ENCODE results near the gene SCAMP5.

SCAMP5 gene

GRCh38 chr15:75050283-75050682, 54.9 kb downstream of the SCAMP5 start:
- DNase-seq, result no peak

DNA sequence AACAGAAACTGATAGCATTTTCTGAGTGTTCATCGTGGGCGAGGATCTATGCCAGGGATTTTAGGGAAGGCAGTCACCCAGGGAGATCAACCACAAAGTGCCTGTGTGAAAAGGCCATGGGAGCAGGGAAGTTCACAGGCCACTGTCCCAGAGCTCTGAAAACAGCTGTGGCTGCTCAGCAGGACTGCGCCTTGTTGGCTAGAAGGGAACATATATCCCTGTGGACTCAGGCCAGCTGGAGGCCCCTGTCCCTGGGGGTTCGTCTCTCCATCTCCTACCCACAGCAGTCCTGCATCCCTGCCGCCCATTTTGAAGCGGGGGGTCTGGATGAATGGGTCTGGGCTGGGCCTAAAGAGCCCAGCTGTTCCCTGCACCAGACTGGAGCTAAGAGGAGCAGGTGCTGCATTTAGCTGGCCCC, 55.8 kb downstream of the SCAMP5 start:
- no peak for DNase-seq

DNA sequence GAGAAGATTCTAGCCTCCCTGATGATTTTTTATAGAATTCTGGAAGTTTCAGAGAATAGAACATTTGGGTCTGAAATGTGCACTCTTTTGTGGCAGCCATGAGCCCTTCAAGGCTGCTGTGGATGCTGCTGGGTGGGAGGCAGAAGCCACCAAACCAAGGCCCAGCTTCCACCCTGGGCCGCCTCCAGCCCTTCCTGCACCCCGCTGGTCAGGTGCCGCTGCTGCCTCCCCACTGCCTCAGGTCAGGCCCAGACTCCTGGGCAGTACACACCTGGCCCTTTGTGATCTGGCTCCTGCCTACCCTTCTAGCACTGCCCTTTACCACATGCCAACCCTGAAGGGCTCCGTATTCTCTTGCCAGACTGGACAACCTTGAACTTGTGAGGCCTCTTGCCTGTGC, 56.3 kb downstream of the SCAMP5 start:
- DNase-seq, result no peak

- no peak for DNase-seq
These were observed 57.8 kb downstream of the SCAMP5 start for GRCh38 chr15:75052972-75053747.

DNA sequence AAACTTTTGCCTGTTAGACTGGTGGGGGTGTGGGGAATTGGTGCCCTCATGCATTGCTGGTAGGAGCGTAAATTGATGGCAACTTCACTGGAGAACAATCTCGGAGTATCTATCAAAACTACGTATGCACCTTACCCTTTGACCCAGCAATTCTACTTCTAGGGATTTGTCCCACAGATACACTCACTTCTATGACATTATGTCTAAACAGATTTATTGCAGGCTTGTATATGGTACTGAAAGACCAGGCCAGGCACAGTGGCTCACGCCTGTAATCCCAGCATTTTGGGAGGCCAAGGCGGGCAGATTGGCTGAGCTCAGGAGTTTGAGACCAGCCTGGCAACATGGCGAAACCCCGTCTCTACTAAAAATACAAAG, 58.4 kb downstream of the SCAMP5 start:
- no peak for DNase-seq

GRCh38 chr15:75054172-75054897, 59.0 kb downstream of the SCAMP5 start:
- DNase-seq, result peak; percentile 74

DNA sequence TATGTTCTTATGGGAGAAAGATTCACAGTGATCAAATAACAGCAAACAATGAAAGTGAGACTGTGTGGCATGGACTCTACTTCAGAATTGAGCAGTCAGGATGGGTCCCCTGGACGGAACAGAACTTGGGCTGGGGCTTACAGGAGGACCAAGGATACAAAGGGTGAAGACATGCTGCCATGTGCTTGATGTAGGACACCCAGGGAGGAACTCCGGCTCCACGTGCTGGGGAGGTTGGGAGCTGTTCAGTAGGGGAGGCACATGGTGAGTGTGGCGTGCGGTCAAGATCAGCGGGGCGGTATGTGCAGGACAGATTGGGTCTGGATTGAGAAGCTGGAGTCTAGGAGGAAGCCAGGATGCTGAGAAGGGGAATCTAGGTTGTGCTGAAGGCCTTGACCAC, 60.7 kb downstream of the SCAMP5 start:
- no peak for DNase-seq

DNA sequence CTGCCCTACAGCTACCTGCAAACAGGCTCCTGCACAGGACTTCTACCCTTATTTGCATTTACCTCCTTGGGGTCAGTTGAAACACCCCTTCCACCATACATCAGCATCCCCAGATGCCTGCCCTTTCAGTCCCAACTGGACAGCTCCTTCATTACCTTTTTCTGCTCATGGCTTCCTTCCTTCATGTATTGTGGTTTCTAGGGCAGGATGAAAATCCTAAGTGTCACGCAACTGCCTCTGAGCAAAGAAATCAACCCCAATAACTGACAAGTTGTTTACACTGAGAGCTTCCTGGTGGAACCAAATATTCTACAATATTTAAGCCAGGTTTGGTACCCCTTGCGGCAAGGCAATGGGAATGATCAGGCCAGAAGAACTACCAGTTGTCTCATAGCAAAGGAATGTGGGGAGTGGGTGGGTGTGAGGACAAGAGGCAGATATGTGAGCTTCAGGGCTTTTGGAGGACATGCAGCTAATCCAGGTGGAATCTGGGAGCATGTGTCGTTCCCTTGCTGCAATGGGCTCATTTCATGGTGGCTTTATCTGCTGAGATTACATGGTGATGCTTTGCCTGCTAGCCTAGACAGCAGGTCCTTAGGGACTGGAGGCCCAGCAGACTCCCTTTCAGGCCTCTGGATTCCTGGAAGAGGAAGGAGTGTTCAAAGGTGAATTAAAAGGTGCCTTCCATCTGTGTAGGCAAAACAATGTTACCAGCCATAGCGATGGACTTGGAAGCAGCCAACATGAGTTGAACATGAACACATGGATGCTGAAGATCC, 63.0 kb downstream of the SCAMP5 start:
- no peak for DNase-seq

DNA sequence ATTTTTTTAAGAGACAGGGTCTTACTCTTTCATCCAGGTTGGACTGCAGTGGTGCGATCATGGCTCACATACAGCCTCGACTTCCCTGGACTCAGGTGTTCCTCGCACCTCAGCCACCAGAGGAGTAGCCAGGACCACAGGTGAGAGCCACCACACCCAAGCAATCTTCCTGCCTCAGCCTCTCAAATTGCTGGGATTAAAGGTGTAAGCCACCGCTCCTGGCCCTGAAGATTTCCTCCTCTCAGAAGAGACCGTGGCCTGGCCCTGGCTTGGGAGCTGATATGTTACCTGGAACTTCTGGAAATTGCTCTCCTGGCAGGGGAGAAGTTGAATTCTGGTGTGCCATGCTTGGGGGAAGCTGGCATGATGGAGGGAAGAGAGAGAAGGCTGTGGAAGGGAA, 64.2 kb downstream of the SCAMP5 start:
- no peak for DNase-seq

DNA sequence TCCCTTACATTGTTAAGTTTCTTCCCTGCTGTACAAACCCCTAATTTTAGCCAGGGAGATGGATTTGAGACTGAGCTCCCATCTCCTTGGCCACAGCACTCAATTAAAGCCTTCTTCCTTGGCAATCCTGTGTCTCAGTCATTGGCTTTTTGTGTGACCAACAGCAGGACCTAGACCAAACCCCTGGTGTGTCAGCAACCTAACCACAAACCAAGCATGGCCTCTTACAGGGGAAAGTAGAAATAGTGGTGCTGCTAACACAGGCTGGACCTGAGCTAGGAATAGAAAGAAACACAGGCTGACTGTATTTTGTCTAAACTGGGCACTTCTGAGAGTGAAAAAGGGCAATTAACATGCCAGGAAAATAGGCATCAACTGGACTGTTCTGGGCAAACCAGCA, 65.9 kb downstream of the SCAMP5 start:
- peak; percentile 70 for DNase-seq

GRCh38 chr15:75062706-75063105, 67.3 kb downstream of the SCAMP5 start:
- no peak for DNase-seq

DNA sequence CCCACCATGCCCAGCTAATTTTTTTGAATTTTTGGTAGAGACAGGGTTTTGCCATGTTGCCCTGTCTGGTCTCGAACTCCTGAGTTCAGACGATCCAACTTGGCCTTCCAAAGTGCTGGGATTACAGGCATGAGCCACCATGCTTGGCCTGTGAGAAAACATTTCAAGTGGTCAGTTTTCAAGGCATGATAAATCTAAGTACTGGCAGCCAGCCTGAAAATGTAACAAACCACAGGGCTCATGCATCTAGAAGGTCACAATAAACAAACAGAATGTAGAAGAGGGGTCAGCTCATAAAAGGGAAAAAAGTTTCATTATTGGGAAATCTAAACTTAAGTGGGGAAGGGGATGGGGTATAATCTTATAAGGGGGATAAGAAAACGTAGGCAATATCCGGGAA, 68.0 kb downstream of the SCAMP5 start:
- DNase-seq, result no peak

DNA sequence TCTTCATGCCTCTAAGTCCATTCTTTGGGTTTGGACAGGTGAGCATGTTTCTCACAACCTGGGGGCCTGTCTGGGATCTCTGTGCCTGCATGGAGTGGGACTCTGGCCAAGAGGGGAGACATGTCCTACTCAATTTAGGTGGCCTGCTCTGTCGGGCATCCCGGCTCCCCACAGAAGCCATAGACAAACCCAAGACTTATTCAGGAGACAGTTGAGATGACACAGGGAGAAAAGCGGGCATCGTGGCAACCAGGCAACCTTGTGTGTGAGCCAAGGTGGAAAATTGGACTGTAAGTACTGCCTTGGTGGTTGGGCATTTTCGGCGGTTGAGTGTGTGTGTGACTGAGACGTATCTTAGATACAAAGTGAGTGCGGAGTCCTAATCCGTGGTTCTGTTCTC, 68.5 kb downstream of the SCAMP5 start:
- no peak for DNase-seq

GRCh38 chr15:75064846-75065245, 69.5 kb downstream of the SCAMP5 start:
- no peak for DNase-seq

GRCh38 chr15:75065467-75065850, 70.1 kb downstream of the SCAMP5 start:
- no peak for DNase-seq

DNA sequence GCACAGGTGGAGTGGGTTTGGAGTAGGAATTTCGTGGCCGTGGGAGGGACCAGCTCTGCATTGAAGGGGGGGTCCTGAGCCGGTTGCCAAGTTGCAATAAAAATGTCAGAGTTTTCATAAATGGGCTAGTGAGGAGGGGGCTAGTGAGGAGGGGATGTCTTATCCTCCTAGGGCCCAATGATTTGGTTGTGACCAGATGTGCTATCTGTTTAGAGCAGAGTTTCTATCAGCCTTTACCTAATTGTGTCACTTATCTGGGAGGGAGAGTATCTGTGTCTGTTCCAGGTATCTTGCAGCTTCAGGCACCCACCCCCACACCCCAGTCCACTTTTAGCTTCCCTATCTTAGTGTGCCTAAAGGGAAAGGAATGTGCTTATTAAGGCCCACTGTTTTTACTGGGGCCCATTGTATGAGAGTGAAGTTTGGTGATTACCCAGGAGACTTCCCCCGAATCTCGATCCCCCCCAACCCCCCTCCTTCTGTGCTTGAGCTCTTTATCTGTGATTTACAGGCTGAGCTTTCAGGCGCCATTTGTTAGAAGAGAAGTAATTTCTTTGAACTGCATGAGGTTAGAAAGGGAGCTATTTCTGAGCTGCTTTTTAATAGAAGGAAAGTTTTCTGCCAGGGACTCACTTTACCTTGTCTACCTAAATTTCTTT, 70.6 kb downstream of the SCAMP5 start:
- peak; percentile 92 for DNase-seq

DNA sequence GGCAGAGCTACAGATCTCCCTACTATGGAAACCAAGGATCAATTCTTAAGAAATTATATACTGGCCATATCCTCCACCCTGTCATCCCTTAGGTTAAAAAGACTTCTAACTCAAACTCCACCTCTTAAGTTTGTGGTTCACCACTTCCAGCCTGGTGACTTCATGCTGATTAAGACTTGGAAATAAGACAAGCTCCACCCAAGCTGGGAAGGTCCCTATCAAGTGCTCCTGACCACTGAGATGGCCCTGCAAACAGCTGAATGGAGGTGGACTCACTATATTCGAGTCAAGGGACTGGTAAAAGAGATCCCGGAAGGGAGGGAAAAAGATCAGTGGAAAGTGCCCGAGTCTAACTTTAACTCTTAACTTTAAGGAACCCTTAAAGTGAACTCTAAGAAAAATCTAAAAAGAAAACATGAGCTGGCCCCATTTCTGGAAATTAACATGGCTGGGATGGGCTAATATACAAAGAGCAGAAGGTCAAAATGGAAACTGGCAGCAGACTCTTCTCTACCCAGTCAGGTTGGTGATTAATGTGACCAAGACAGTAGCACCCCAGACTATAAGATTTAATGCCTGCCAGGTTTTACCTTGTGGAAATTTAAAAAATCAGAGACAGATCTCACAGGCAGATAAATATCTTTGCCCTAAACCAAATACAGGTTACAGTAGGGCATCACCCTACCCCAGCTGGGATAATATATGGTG, 71.9 kb downstream of the SCAMP5 start:
- DNase-seq, result peak; percentile 87

- no peak for DNase-seq
These were observed 73.4 kb downstream of the SCAMP5 start for GRCh38 chr15:75068748-75069147.

- no peak for DNase-seq
These were observed 74.0 kb downstream of the SCAMP5 start for GRCh38 chr15:75069301-75069925.

DNA sequence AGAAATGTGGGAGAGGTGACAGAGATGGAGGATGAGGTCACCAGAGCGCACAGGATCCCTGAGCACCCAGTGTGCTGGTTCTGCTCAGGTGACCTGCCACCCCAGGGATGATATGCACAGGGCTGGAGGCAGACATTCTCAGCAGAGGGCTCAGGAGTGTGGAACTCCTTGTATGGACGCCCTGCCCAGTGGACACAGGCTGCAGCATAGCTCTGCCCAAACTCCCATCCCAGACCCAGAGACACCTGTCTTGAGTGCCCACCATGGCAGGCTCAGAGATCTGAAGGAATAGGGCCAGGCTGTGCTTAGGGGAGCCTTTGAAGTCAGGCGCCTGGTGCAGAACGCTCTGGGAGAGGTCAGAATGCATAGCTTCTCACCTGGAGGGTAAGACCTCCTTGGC, 75.3 kb downstream of the SCAMP5 start:
- no peak for DNase-seq
